ENCODE data around the gene GRAP2.
A peak's percentile ranks its signal among the peaks of the same experiment; 100 is the strongest.
"Not testable (repeated sequence)": the region's sequence is repeated elsewhere in the genome, so short reads cannot be mapped to it uniquely, and the experiment has no call there.

Gene GRAP2

GRCh38 chr22:39946503-39947219 is 45.8 kb downstream of the GRAP2 start:
- peak; percentile 20 for DNase-seq (ENCODE audit: low spot score)

- no peak for DNase-seq (ENCODE audit: low spot score)
These were observed 46.6 kb downstream of the GRAP2 start for GRCh38 chr22:39947220-39948216.

GRCh38 chr22:39949964-39950737 is 49.3 kb downstream of the GRAP2 start:
- no peak for DNase-seq (ENCODE audit: low spot score)

- DNase-seq (ENCODE audit: low spot score), result not testable (repeated sequence)
These were observed 50.9 kb downstream of the GRAP2 start for GRCh38 chr22:39951603-39952293.

- DNase-seq (ENCODE audit: low spot score), result no peak
These were observed 51.5 kb downstream of the GRAP2 start for GRCh38 chr22:39952347-39952746.

- DNase-seq (ENCODE audit: low spot score), result no peak
These were observed 52.2 kb downstream of the GRAP2 start for GRCh38 chr22:39953101-39953500.

GRCh38 chr22:39954584-39955055 is 53.7 kb downstream of the GRAP2 start:
- DNase-seq (ENCODE audit: low spot score), result no peak

GRCh38 chr22:39955675-39956074 is 54.8 kb downstream of the GRAP2 start:
- DNase-seq (ENCODE audit: low spot score), result no peak

GRCh38 chr22:39956932-39957664 is 56.2 kb downstream of the GRAP2 start:
- DNase-seq (ENCODE audit: low spot score), result no peak

GRCh38 chr22:39958009-39958711 is 57.3 kb downstream of the GRAP2 start:
- DNase-seq (ENCODE audit: low spot score), result no peak

GRCh38 chr22:39958949-39959639 is 58.2 kb downstream of the GRAP2 start:
- no peak for DNase-seq (ENCODE audit: low spot score)

- DNase-seq (ENCODE audit: low spot score), result peak; percentile 61
These were observed 59.0 kb downstream of the GRAP2 start, which contains the start of gene TMA7B for GRCh38 chr22:39959640-39960447. Gene TMA7B (plus strand): TSS chr22:39960397. CDS start chr22:39964375, 3,978 bp downstream.

GRCh38 chr22:39960791-39961746 is 60.2 kb downstream of the GRAP2 start:
- peak; percentile 78 for DNase-seq (ENCODE audit: low spot score)

- no peak for DNase-seq (ENCODE audit: low spot score)
These were observed 61.2 kb downstream of the GRAP2 start for GRCh38 chr22:39962071-39962470.

GRCh38 chr22:39965748-39966147 is 64.9 kb downstream of the GRAP2 start:
- DNase-seq (ENCODE audit: low spot score), result no peak

- DNase-seq (ENCODE audit: low spot score), result no peak
These were observed 65.6 kb downstream of the GRAP2 start for GRCh38 chr22:39966470-39966869.

- DNase-seq (ENCODE audit: low spot score), result no peak
These were observed 66.4 kb downstream of the GRAP2 start for GRCh38 chr22:39967103-39967829.
